Stimulated activated effector memory CD8-positive, alpha-beta T cell treated with anti-CD3 and anti-CD28 coated beads, Interleukin-12 subunit alpha, Interleukin-12 subunit beta, amount 100 ng/mL, for 72 hours (primary cell): ENCODE data around the gene ST3GAL4.

Experiments
- ATAC-seq: fragments of 150-1000 bp; cut with Tn5 transposase; 2 replicates; pipeline ENCODE4 v1.10.0; 2021
- DNase-seq, 2 donors: peaks; one replicate each; pipeline ENCODE4 v3.0.0; 2021 to 2022; ENCODE audit warnings: low spot score in 2 of 2
- H3K27ac Mint-ChIP-seq: one replicate; pipeline ENCODE4 v1.8.0; 2022; ENCODE audit warnings: mild to moderate bottlenecking, mixed read lengths
- H3K36me3 Mint-ChIP-seq: one replicate; pipeline ENCODE4 v1.8.0; 2022; ENCODE audit warnings: mild to moderate bottlenecking, mixed read lengths
- H3K4me1 Mint-ChIP-seq: one replicate; pipeline ENCODE4 v1.8.0; 2022; ENCODE audit warnings: mixed read lengths
- H3K4me3 Mint-ChIP-seq: one replicate; pipeline ENCODE4 v1.8.0; 2022; ENCODE audit warnings: mild to moderate bottlenecking, mixed read lengths
- H3K9me3 Mint-ChIP-seq: one replicate; pipeline ENCODE4 v1.8.0; 2022; ENCODE audit warnings: mixed read lengths

ST3GAL4 gene

GRCh38 chr11:126419801-126420697 is 64.6 kb downstream of the ST3GAL4 start:
- no peaks in the 10 kb centered on the region for H3K36me3 Mint-ChIP-seq
- no peak overlapping the region for H3K27ac Mint-ChIP-seq
- ATAC-seq = no peak
- no peaks in the 10 kb centered on the region for H3K4me1 Mint-ChIP-seq
- H3K4me3 Mint-ChIP-seq = no peak overlapping the region
- H3K9me3 Mint-ChIP-seq = no peaks in the 10 kb centered on the region
- no peak for DNase-seq

- Mint-ChIP-seq H3K27ac (no peak overlapping the region), H3K4me1 (no peaks in the 10 kb centered on the region), H3K9me3 (no peaks in the 10 kb centered on the region), H3K4me3 (no peak overlapping the region), H3K36me3 (no peaks in the 10 kb centered on the region)
- no peak for DNase-seq
- ATAC-seq = no peak
Observed at GRCh38 chr11:126420698-126421256, 65.3 kb downstream of the ST3GAL4 start.

GRCh38 chr11:126421271-126421671 is 65.8 kb downstream of the ST3GAL4 start:
- no peaks in the 10 kb centered on the region for H3K4me1 Mint-ChIP-seq
- no peak for ATAC-seq
- no peaks in the 10 kb centered on the region for H3K36me3 Mint-ChIP-seq
- no peak for DNase-seq
- H3K9me3 Mint-ChIP-seq = no peaks in the 10 kb centered on the region
- no peak overlapping the region for H3K27ac Mint-ChIP-seq
- no peak overlapping the region for H3K4me3 Mint-ChIP-seq

GRCh38 chr11:126422446-126422845 is 67.0 kb downstream of the ST3GAL4 start:
- H3K9me3 Mint-ChIP-seq = no peaks in the 10 kb centered on the region

GRCh38 chr11:126423154-126423553 is 67.7 kb downstream of the ST3GAL4 start:
- Mint-ChIP-seq H3K36me3 (no peaks in the 10 kb centered on the region), H3K4me3 (no peak overlapping the region), H3K9me3 (no peaks in the 10 kb centered on the region), H3K4me1 (peaks cover 7% of the 10 kb centered on the region), H3K27ac (no peak overlapping the region)
- ATAC-seq (no peak), DNase-seq (no peak)

More at GRCh38 chr11:126422446-126422845, 67.0 kb downstream of the ST3GAL4 start:
- Mint-ChIP-seq H3K27ac (no peak overlapping the region), H3K4me1 (peaks cover 7% of the 10 kb centered on the region), H3K4me3 (no peak overlapping the region), H3K36me3 (no peaks in the 10 kb centered on the region)
- ATAC-seq (no peak), DNase-seq (no peak)

- H3K4me1 Mint-ChIP-seq = peaks cover 7% of the 10 kb centered on the region
- no peak overlapping the region for H3K4me3 Mint-ChIP-seq
- ATAC-seq (no peak), DNase-seq (no peak)
- H3K36me3 Mint-ChIP-seq = no peaks in the 10 kb centered on the region
- no peak overlapping the region for H3K27ac Mint-ChIP-seq
- H3K9me3 Mint-ChIP-seq = no peaks in the 10 kb centered on the region
Observed at GRCh38 chr11:126423743-126424142, 68.3 kb downstream of the ST3GAL4 start.

- Mint-ChIP-seq H3K4me3 (no peak overlapping the region), H3K4me1 (peaks cover 7% of the 10 kb centered on the region), H3K27ac (no peak overlapping the region), H3K36me3 (no peaks in the 10 kb centered on the region), H3K9me3 (no peaks in the 10 kb centered on the region)
- no peak for ATAC-seq
- no peak for DNase-seq
Observed at GRCh38 chr11:126424471-126425039, 69.1 kb downstream of the ST3GAL4 start.

GRCh38 chr11:126426106-126426505 is 70.6 kb downstream of the ST3GAL4 start:
- Mint-ChIP-seq H3K4me3 (no peak overlapping the region), H3K4me1 (peaks cover 7% of the 10 kb centered on the region), H3K27ac (no peak overlapping the region), H3K36me3 (no peaks in the 10 kb centered on the region), H3K9me3 (no peaks in the 10 kb centered on the region)
- DNase-seq (no peak), ATAC-seq (no peak)

GRCh38 chr11:126426820-126427749 is 71.6 kb downstream of the ST3GAL4 start:
- ATAC-seq = no peak

GRCh38 chr11:126430581-126431335 is 75.3 kb downstream of the ST3GAL4 start:
- H3K27ac Mint-ChIP-seq = no peak overlapping the region
- no peaks in the 10 kb centered on the region for H3K36me3 Mint-ChIP-seq
- peaks cover 7% of the 10 kb centered on the region for H3K4me1 Mint-ChIP-seq
- H3K4me3 Mint-ChIP-seq = no peak overlapping the region
- no peaks in the 10 kb centered on the region for H3K9me3 Mint-ChIP-seq
- DNase-seq (no peak), ATAC-seq (no peak)

More at GRCh38 chr11:126426820-126427749, 71.6 kb downstream of the ST3GAL4 start:
- Mint-ChIP-seq H3K4me1 (peaks cover 7% of the 10 kb centered on the region), H3K4me3 (no peak overlapping the region), H3K36me3 (no peaks in the 10 kb centered on the region), H3K27ac (no peak overlapping the region), H3K9me3 (no peaks in the 10 kb centered on the region)
- DNase-seq = no peak

GRCh38 chr11:126431401-126432064 is 76.0 kb downstream of the ST3GAL4 start:
- Mint-ChIP-seq H3K4me3 (no peak overlapping the region), H3K36me3 (no peaks in the 10 kb centered on the region), H3K4me1 (peaks cover 7% of the 10 kb centered on the region), H3K9me3 (no peaks in the 10 kb centered on the region), H3K27ac (no peak overlapping the region)
- DNase-seq = no peak
- ATAC-seq = no peak

- Mint-ChIP-seq H3K36me3 (no peaks in the 10 kb centered on the region), H3K4me1 (peaks cover 3% of the 10 kb centered on the region)
Observed at GRCh38 chr11:126432065-126432461, 76.6 kb downstream of the ST3GAL4 start.

GRCh38 chr11:126432525-126432924 is 77.0 kb downstream of the ST3GAL4 start:
- Mint-ChIP-seq H3K4me1 (no peaks in the 10 kb centered on the region), H3K4me3 (no peak overlapping the region), H3K27ac (no peak overlapping the region), H3K36me3 (no peaks in the 10 kb centered on the region), H3K9me3 (no peaks in the 10 kb centered on the region)
- no peak for DNase-seq
- no peak for ATAC-seq

More at GRCh38 chr11:126432065-126432461, 76.6 kb downstream of the ST3GAL4 start:
- H3K27ac Mint-ChIP-seq = no peak overlapping the region
- ATAC-seq = no peak
- H3K4me3 Mint-ChIP-seq = no peak overlapping the region
- no peak for DNase-seq
- H3K9me3 Mint-ChIP-seq = no peaks in the 10 kb centered on the region

GRCh38 chr11:126433244-126433846 is 77.9 kb downstream of the ST3GAL4 start:
- Mint-ChIP-seq H3K9me3 (no peaks in the 10 kb centered on the region), H3K36me3 (no peaks in the 10 kb centered on the region), H3K4me3 (no peak overlapping the region), H3K27ac (no peak overlapping the region), H3K4me1 (no peaks in the 10 kb centered on the region)
- no peak for DNase-seq
- ATAC-seq = no peak
